Psoas muscle (tissue), 8 donors: ENCODE results near the gene MYRFL. TPM values are rescaled to one million over a fixed set of nuclear protein-coding genes. Genes with fewer than 3 reads are reported as not detected.

Source experiments
- ATAC-seq, 4 donors: fragments of 200-7000 bp; cut with Tn5 transposase; one replicate each; pipeline ENCODE4 v1.9.1; 2020; ENCODE audit warnings: moderate library complexity in 3 of 4, mild to moderate bottlenecking in 2 of 4
- DNase-seq, 2 donors: peaks; one replicate each; pipeline ENCODE4 v3.0.0-alpha.2; 2020
- H3K27ac ChIP-seq: fragments of 200-600 bp; one replicate; pipeline ENCODE4 v1.8.0; 2022
- H3K27me3 ChIP-seq, 3 donors: fragments of 200-600 bp in 1 of 3; one replicate each; pipeline versions ENCODE4 v1.6.1 to v1.8.0; 2013 to 2022; ENCODE audit warnings: low read length in 2 of 3, mild to moderate bottlenecking in 2 of 3, moderate library complexity in 1 of 3; ENCODE audit not compliant: insufficient read depth in 3 of 3
- H3K36me3 ChIP-seq, 2 donors: fragments of 200-600 bp in 1 of 2; one replicate each; pipeline versions ENCODE4 v1.6.1 to v1.8.0; 2013 to 2022; ENCODE audit warnings: low read depth in 1 of 2, mild to moderate bottlenecking in 1 of 2, moderate library complexity in 1 of 2; ENCODE audit not compliant: insufficient read depth in 1 of 2
- H3K4me1 ChIP-seq: fragments of 200-600 bp; one replicate; pipeline ENCODE4 v1.8.0; 2022
- H3K4me3 ChIP-seq: fragments of 200-600 bp; one replicate; pipeline ENCODE4 v1.8.0; 2022; ENCODE audit warnings: mild to moderate bottlenecking
- H3K9me3 ChIP-seq: fragments of 200-600 bp; one replicate; pipeline ENCODE4 v1.8.0; 2022
- WGBS, 3 donors: extraction: QIAGEN DNeasy Blood & Tissue Kit; methylation state at CpG; one replicate each; pipeline versions ENCODE4 v1.1.6 to v1.1.7; 2013; 5-methylcytosine and 5-hydroxymethylcytosine counted together
- intact Hi-C, 2 donors: fragments of 100-400 bp; cut with DNase I; formaldehyde crosslinking; loops; one replicate each; pipeline versions ENCODE4 v1.11.0 to v1.14.2; 2022
- polyA plus RNA-seq, 3 donors: library from polyadenylated mRNA; stranded (reverse); fragments of 200-250 nt; gene quantifications; one replicate each; pipeline ENCODE4 v1.2.3, GENCODE V29; 2013
- total RNA-seq, 4 donors: library from RNA; stranded (reverse); fragmentation: NEBNext Ultra II Directional in 2 of 4; extraction: Animal tissue kit (Norgen Biotek cat#: 25700) in 2 of 4; gene quantifications; one replicate each; pipeline versions ENCODE4 v1.2.1 to v1.2.4, GENCODE V29; 2021 to 2023
- TF ChIP-seq, protein P1 (sequence below): fragments of 200-600 bp; IDR thresholded peaks from one replicate; pipeline ENCODE4 v1.8.0; 2022; ENCODE audit warnings: antibody characterized with exemption
- donor health status: healthy with polysubstance abuse.
- donor health status: DM: no; HTN: no; CAD: no; lungs with moderate emphysema.
- donor health status: Bipolar disorder and iron deficiency.
- donor health status: healthy.
- donor health status: DM: yes; HTN: yes; CAD: no.
- donor health status: DM: no; HTN: no; CAD: no.
- donor health status: DM: no; HTN: no; CAD: no.
- donor health status: DM: yes; HTN: yes; CAD: no.

Gene MYRFL
- total and polyA plus RNA-seq, 7 donors = 0.06 to 0.18 (median 0.10) TPM; not detected in 3

DNA sequence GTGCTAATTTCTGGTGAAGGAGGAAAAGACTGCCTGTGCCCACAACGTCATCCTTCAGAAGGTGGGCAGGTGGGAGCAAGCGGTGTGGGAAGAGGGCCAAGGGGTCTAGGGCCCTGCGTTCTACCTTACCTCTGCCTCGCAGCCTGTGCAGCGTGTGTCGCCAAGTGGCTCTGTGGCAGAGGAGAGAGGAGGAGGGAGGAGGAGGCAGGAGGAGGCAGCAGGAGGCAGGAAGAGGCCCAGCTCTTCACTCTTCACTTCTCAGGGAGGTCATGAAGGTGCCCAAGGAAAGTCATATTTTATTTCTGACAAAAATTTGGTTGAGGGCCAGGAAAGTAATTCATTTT, 177.9 kb downstream of the MYRFL start:
- ATAC-seq (no peak), DNase-seq (peak in 1 of 2 donors; percentile 40)
- H3K36me3 ChIP-seq = no peaks in the 10 kb centered on the region
- intact Hi-C loops = no loop called here
- no peak overlapping the region for H3K4me3 ChIP-seq
- no peaks in the 10 kb centered on the region for H3K27me3 ChIP-seq
- H3K4me1 ChIP-seq = no peaks in the 10 kb centered on the region
- TF ChIP-seq, protein P1, sequence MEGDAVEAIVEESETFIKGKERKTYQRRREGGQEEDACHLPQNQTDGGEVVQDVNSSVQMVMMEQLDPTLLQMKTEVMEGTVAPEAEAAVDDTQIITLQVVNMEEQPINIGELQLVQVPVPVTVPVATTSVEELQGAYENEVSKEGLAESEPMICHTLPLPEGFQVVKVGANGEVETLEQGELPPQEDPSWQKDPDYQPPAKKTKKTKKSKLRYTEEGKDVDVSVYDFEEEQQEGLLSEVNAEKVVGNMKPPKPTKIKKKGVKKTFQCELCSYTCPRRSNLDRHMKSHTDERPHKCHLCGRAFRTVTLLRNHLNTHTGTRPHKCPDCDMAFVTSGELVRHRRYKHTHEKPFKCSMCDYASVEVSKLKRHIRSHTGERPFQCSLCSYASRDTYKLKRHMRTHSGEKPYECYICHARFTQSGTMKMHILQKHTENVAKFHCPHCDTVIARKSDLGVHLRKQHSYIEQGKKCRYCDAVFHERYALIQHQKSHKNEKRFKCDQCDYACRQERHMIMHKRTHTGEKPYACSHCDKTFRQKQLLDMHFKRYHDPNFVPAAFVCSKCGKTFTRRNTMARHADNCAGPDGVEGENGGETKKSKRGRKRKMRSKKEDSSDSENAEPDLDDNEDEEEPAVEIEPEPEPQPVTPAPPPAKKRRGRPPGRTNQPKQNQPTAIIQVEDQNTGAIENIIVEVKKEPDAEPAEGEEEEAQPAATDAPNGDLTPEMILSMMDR = no peak
- no peaks in the 10 kb centered on the region for H3K9me3 ChIP-seq
- H3K27ac ChIP-seq = peak overlapping the region; percentile 36
- WGBS, 3 donors = 19 to 28% (median 23%) methylated on average over 6 of the region's 6 CpGs

DNA sequence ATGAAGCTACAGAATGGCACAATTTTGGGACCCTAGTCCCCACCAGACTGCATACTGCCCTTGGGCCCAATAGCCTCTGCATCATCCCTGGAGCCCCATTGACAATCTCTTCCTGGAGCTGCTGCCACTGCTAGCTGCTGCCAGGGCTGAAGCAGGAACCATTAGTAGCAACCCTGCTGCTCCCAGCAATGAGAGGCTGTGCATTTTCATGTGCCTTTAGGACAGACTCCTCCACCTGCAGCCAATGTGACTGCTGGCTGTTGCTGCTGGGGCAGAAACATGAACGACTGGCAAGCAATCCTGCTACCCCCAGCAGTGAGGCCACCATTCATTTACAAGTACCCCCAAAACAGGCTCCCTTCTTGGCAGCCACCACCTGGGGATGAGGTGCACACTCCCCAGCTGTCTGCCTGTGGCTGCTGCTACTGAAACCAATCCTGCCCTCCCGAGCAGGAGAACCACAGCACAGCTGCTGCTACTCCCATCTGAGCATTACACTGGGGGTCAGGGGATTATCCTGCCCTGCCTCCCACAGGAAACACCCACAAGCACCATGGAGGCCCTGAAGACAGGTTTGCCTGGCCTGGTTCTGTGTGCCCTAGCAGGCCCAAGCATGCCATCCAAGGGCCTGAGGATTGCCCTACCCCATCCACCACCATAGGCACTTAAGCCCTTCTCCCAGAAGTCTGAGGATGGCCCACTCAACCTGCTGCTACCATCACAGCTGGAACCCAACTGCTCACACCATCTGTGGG, 181.0 kb downstream of the MYRFL start:
- Histone ChIP-seq H3K27ac (no peak overlapping the region), H3K27me3 (no peaks in the 10 kb centered on the region), H3K9me3 (no peaks in the 10 kb centered on the region), H3K4me1 (no peaks in the 10 kb centered on the region), H3K36me3 (no peaks in the 10 kb centered on the region), H3K4me3 (no peak overlapping the region)
- TF ChIP-seq, protein P1 = no peak
- DNase-seq = no peak
- intact Hi-C loops = no loop called here
- 39 to 43% (median 41%) methylated on average over 2 of the region's 2 CpGs for WGBS, 3 donors
- no peak for ATAC-seq

DNA sequence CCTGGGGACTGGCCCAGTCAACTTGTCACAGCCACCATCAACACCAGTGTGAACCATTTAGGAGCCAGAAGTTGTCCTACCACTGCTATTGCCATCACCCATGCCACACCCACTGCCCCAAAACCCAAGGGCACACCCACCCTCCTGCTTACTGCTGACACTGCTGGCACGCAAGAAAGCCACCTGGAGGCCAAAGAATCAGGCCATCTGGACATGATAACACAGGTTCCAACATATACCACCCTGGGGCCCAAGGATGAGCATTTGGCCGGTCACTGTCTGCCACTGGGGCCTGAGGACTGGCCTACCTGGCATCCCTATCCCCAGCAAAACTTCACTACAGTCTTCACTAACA, 181.6 kb downstream of the MYRFL start:
- 50 to 97% (median 50%) methylated on average over 2 of the region's 2 CpGs for WGBS, 3 donors
- H3K4me3 ChIP-seq = no peak overlapping the region
- TF ChIP-seq, protein P1 = no peak
- H3K4me1 ChIP-seq = no peaks in the 10 kb centered on the region
- no peak overlapping the region for H3K27ac ChIP-seq
- no peaks in the 10 kb centered on the region for H3K9me3 ChIP-seq
- H3K36me3 ChIP-seq = no peaks in the 10 kb centered on the region
- H3K27me3 ChIP-seq = no peaks in the 10 kb centered on the region
- intact Hi-C loops = no loop called here
- ATAC-seq (no peak), DNase-seq (no peak)

DNA sequence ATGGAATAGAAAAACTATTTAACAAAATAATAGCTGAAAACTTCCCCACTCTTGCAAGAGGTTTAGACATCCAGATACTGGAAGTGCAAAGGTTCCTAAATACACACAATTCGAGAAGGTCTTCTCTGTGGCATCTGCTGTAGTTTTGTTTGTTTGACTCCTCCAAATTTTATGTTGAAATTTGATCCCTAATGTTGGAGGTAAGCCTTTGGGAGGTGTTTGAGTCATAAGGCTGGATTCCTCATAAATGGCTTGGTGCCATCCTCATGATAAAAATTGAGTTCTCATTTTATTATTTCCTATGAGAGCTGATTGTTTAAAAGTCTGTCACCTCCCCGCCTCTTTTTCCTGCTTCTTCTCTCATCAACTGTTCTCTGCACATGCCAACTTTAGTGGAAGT, 182.7 kb downstream of the MYRFL start:
- TF ChIP-seq, protein P1 = no peak
- Histone ChIP-seq H3K9me3 (no peaks in the 10 kb centered on the region), H3K4me1 (no peaks in the 10 kb centered on the region), H3K27ac (no peak overlapping the region), H3K4me3 (no peak overlapping the region), H3K27me3 (no peaks in the 10 kb centered on the region), H3K36me3 (no peaks in the 10 kb centered on the region)
- WGBS, 3 donors = 72 to 84% (median 78%) methylated on average over 2 of the region's 2 CpGs
- DNase-seq (no peak), ATAC-seq (no peak)
- intact Hi-C loops = no loop called here

Other genes starting within 250 kb of the MYRFL start
- 100 to 1,000 TPM in 3 of 4 donors, 10 to 100 TPM in 1; 96.9 to 190 (median 149) TPM for gene CCT2, start 239.8 kb upstream of the MYRFL start, total RNA-seq
- 100 to 1,000 TPM; 129 to 353 (median 199) TPM for gene CCT2, start 239.8 kb upstream of the MYRFL start, polyA plus RNA-seq
- gene LRRC10, start 214.3 kb upstream of the MYRFL start, total RNA-seq = not detected
- under 1 TPM in 1 of 3 donors, not detected in 2; 0.03 TPM for gene LRRC10, start 214.3 kb upstream of the MYRFL start, polyA plus RNA-seq
- 100 to 1,000 TPM; 141 to 181 (median 170) TPM for gene BEST3, start 125.9 kb upstream of the MYRFL start, total RNA-seq
- 100 to 1,000 TPM in 1 of 3 donors, 10 to 100 TPM in 2; 41.8 to 134 (median 49.1) TPM for gene BEST3, start 125.9 kb upstream of the MYRFL start, polyA plus RNA-seq
- 10 to 100 TPM; 17.2 to 22.6 (median 19.6) TPM for gene RAB3IP, start 86.4 kb upstream of the MYRFL start, total RNA-seq
- 10 to 100 TPM; 11.3 to 38.2 (median 17.6) TPM for gene RAB3IP, start 86.4 kb upstream of the MYRFL start, polyA plus RNA-seq